ENCODE results near the gene C20orf204.

Gene C20orf204

GRCh38 chr20:64065062-64065973, 29.3 kb downstream of the C20orf204 start:
- no peak for DNase-seq
- in situ Hi-C loops (cut with HindIII; ENCODE audit: low pct_ligation_motif_present, low pct_unique_long_range_greater_than_20kb, low sequenced_read_pairs), result no loop called here

GRCh38 chr20:64065974-64066343, 30.0 kb downstream of the C20orf204 start:
- DNase-seq, result peak; percentile 92
- in situ Hi-C loops (cut with HindIII; ENCODE audit: low pct_ligation_motif_present, low pct_unique_long_range_greater_than_20kb, low sequenced_read_pairs), result no loop called here

- in situ Hi-C loops (cut with HindIII; ENCODE audit: low pct_ligation_motif_present, low pct_unique_long_range_greater_than_20kb, low sequenced_read_pairs), result no loop called here
- DNase-seq, result no peak
Measured at GRCh38 chr20:64067005-64067632, 31.1 kb downstream of the C20orf204 start.

GRCh38 chr20:64067733-64068307, 31.8 kb downstream of the C20orf204 start:
- in situ Hi-C loops (cut with HindIII; ENCODE audit: low pct_ligation_motif_present, low pct_unique_long_range_greater_than_20kb, low sequenced_read_pairs), result no loop called here
- no peak for DNase-seq

GRCh38 chr20:64068386-64069208, 32.6 kb downstream of the C20orf204 start:
- in situ Hi-C loops (cut with HindIII; ENCODE audit: low pct_ligation_motif_present, low pct_unique_long_range_greater_than_20kb, low sequenced_read_pairs), result no loop called here
- DNase-seq, result no peak

- in situ Hi-C loops (cut with HindIII; ENCODE audit: low pct_ligation_motif_present, low pct_unique_long_range_greater_than_20kb, low sequenced_read_pairs), result no loop called here
- no peak for DNase-seq
Measured at GRCh38 chr20:64069209-64069613, 33.2 kb downstream of the C20orf204 start.

- in situ Hi-C loops (cut with HindIII; ENCODE audit: low pct_ligation_motif_present, low pct_unique_long_range_greater_than_20kb, low sequenced_read_pairs), result no loop called here
- peak; percentile 33 for DNase-seq
Measured at GRCh38 chr20:64069614-64070243, 33.7 kb downstream of the C20orf204 start.

- no peak for DNase-seq
- in situ Hi-C loops (cut with HindIII; ENCODE audit: low pct_ligation_motif_present, low pct_unique_long_range_greater_than_20kb, low sequenced_read_pairs), result no loop called here
Measured at GRCh38 chr20:64070244-64070993, 34.4 kb downstream of the C20orf204 start.

- DNase-seq, result no peak
- in situ Hi-C loops (cut with HindIII; ENCODE audit: low pct_ligation_motif_present, low pct_unique_long_range_greater_than_20kb, low sequenced_read_pairs), result no loop called here
Measured at GRCh38 chr20:64071341-64072332, 35.7 kb downstream of the C20orf204 start.

GRCh38 chr20:64072498-64073063, 36.6 kb downstream of the C20orf204 start:
- in situ Hi-C loops (cut with HindIII; ENCODE audit: low pct_ligation_motif_present, low pct_unique_long_range_greater_than_20kb, low sequenced_read_pairs), result no loop called here
- DNase-seq, result no peak

GRCh38 chr20:64073476-64074183, 37.6 kb downstream of the C20orf204 start:
- DNase-seq, result no peak
- in situ Hi-C loops (cut with HindIII; ENCODE audit: low pct_ligation_motif_present, low pct_unique_long_range_greater_than_20kb, low sequenced_read_pairs), result no loop called here

GRCh38 chr20:64074184-64074789, 38.3 kb downstream of the C20orf204 start:
- DNase-seq, result no peak
- in situ Hi-C loops (cut with HindIII; ENCODE audit: low pct_ligation_motif_present, low pct_unique_long_range_greater_than_20kb, low sequenced_read_pairs), result no loop called here

GRCh38 chr20:64074963-64075362, 39.0 kb downstream of the C20orf204 start:
- no peak for DNase-seq
- in situ Hi-C loops (cut with HindIII; ENCODE audit: low pct_ligation_motif_present, low pct_unique_long_range_greater_than_20kb, low sequenced_read_pairs), result no loop called here

GRCh38 chr20:64075556-64075955, 39.6 kb downstream of the C20orf204 start:
- no peak for DNase-seq
- in situ Hi-C loops (cut with HindIII; ENCODE audit: low pct_ligation_motif_present, low pct_unique_long_range_greater_than_20kb, low sequenced_read_pairs), result no loop called here
